OCI-LY3 (cell line): Measurements from ENCODE around the gene MTA1.

Experiments used
- EZH2phosphoT487 ChIP-seq: fragments of 200-600 bp; shearing (Covaris generic); IDR thresholded peaks from 2 replicates; pipeline ENCODE4 v1.6.1; 2018; ENCODE audit warnings: antibody characterized with exemption, mixed run types, low read depth
- TF ChIP-seq, protein P1 (sequence below): fragments of 200-600, 300-600 bp; sonication (generic); IDR thresholded peaks from 2 replicates; pipeline ENCODE4 v1.5.1; 2014; ENCODE audit warnings: antibody characterized with exemption, low read length, low read depth

DNA sequence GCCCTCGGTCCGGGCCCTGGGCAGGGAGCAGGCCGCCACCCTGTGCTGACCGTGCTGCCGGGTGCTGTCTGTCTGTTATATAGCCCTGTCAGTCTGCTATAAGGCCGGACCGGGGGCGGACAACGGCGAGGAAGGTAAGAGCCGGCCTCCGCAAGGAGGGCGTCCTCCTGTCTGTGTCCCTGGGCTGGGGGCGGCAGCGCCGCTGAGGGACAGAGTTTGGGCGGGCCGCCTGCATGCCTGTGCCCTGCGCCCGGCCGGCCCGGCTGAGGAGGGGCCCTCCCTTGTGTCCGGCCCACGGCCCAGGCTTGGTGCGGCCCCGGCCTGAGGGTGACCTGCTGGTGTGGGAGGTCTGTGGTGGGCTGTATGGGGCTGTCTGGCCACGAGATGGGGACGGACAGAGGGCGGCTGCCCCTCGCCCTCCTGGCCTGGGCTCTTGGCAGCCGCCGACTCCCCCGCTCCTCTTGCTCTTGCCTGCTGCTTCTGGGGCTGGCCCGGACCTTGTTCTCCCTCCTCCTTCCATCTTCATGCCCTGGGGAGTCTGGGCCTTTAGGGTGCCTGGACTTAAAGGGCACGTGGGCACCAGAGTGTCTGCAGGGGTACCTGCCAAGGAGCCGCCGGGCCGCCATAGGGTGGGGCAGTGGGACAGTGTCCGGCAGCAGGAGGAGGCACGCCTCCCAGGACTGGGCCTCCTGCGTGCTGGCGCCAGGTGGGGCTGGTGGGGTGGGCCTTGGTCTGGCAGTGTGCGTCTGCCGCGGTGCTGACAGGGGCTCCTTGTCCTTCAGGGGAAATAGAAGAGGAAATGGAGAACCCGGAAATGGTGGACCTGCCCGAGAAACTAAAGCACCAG is 29.9 kb downstream of the MTA1 start:
- TF ChIP-seq, protein P1, sequence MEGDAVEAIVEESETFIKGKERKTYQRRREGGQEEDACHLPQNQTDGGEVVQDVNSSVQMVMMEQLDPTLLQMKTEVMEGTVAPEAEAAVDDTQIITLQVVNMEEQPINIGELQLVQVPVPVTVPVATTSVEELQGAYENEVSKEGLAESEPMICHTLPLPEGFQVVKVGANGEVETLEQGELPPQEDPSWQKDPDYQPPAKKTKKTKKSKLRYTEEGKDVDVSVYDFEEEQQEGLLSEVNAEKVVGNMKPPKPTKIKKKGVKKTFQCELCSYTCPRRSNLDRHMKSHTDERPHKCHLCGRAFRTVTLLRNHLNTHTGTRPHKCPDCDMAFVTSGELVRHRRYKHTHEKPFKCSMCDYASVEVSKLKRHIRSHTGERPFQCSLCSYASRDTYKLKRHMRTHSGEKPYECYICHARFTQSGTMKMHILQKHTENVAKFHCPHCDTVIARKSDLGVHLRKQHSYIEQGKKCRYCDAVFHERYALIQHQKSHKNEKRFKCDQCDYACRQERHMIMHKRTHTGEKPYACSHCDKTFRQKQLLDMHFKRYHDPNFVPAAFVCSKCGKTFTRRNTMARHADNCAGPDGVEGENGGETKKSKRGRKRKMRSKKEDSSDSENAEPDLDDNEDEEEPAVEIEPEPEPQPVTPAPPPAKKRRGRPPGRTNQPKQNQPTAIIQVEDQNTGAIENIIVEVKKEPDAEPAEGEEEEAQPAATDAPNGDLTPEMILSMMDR: no peak
- no peak for TF ChIP-seq EZH2phosphoT487
